AG10803 (cell line): ENCODE data around the gene COPE.
"Not testable (repeated sequence)": the region's sequence is repeated elsewhere in the genome, so short reads cannot be mapped to it uniquely, and the experiment has no call there.

Source experiments
- DNase-seq: peaks from one replicate; pipeline ENCODE4 v3.0.0; 2010; ENCODE audit warnings: low read depth
- H3K4me3 ChIP-seq: 2 replicates; pipeline ENCODE4 v1.5.1; 2011; ENCODE audit warnings: mild to moderate bottlenecking, low read length, control low read depth
- CTCF ChIP-seq: conservative IDR thresholded peaks from 2 replicates; pipeline ENCODE4 v1.5.1; 2011; ENCODE audit warnings: mild to moderate bottlenecking, low read length, control low read depth, inconsistent platforms

Gene COPE

GRCh38 chr19:18955042-18955441 is 35.9 kb upstream of the COPE start:
- H3K4me3 ChIP-seq = no peak overlapping the region
- DNase-seq = no peak
- TF ChIP-seq CTCF = no peak

- H3K4me3 ChIP-seq = no peak overlapping the region
- no peak for DNase-seq
- no peak for TF ChIP-seq CTCF
Measured at GRCh38 chr19:18954094-18954493, 34.9 kb upstream of the COPE start.

- H3K4me3 ChIP-seq, DNase-seq: not testable (repeated sequence)
Measured at GRCh38 chr19:18952364-18953003, 33.3 kb upstream of the COPE start.

- peak; percentile 32 for DNase-seq
- no peak for TF ChIP-seq CTCF
- no peak overlapping the region for H3K4me3 ChIP-seq
Measured at GRCh38 chr19:18951721-18952281, 32.6 kb upstream of the COPE start.

- no peak for DNase-seq
- no peak for TF ChIP-seq CTCF
- H3K4me3 ChIP-seq = no peak overlapping the region
Measured at GRCh38 chr19:18949858-18950257, 30.7 kb upstream of the COPE start.

- H3K4me3 ChIP-seq = no peak overlapping the region
- TF ChIP-seq CTCF = no peak
- DNase-seq = no peak
Measured at GRCh38 chr19:18948976-18949356, 29.8 kb upstream of the COPE start.

GRCh38 chr19:18948075-18948975 is 29.1 kb upstream of the COPE start:
- TF ChIP-seq CTCF = no peak
- H3K4me3 ChIP-seq = no peak overlapping the region
- no peak for DNase-seq
